GM06990 (cell line): ENCODE results near the gene SMYD1.

Experiments
- DNase-seq: peaks from one replicate; pipeline ENCODE4 v3.0.0-alpha.2; 2011; ENCODE audit not compliant: insufficient read length; ENCODE audit errors: extremely low read depth
- H3K27me3 ChIP-seq: replicated peaks from 2 replicates; pipeline ENCODE4 v1.6.0; 2011; ENCODE audit warnings: low read length; ENCODE audit not compliant: control insufficient read depth, insufficient read depth
- H3K36me3 ChIP-seq: 2 replicates; pipeline ENCODE4 v1.5.1; 2011; ENCODE audit warnings: low read length; ENCODE audit not compliant: control insufficient read depth, insufficient read depth
- H3K4me3 ChIP-seq: replicated peaks from 2 replicates; pipeline ENCODE4 v1.5.1; 2011; ENCODE audit warnings: low read depth, mild to moderate bottlenecking, control low read depth, low read length
- CTCF ChIP-seq: IDR thresholded peaks from 2 replicates; pipeline ENCODE4 v1.5.1; 2011; ENCODE audit warnings: low read length, control low read depth, mild to moderate bottlenecking, inconsistent platforms; ENCODE audit not compliant: insufficient read depth, poor library complexity, severe bottlenecking

The SMYD1 gene

GRCh38 chr2:88110830-88111229, 43.2 kb downstream of the SMYD1 start:
- H3K27me3 ChIP-seq: no peaks in the 10 kb centered on the region; the same call in none of the 2 replicates
- H3K4me3 ChIP-seq: no peak overlapping the region

GRCh38 chr2:88113069-88113468, 45.4 kb downstream of the SMYD1 start:
- no peak overlapping the region for H3K4me3 ChIP-seq
- DNase-seq: no peak
- no peaks in the 10 kb centered on the region; the same call in none of the 2 replicates for H3K27me3 ChIP-seq
- TF ChIP-seq CTCF: no peak
- no peaks in the 10 kb centered on the region for H3K36me3 ChIP-seq

More at GRCh38 chr2:88110830-88111229, 43.2 kb downstream of the SMYD1 start:
- H3K36me3 ChIP-seq: no peaks in the 10 kb centered on the region
- DNase-seq: no peak
- no peak for TF ChIP-seq CTCF

- no peaks in the 10 kb centered on the region; the same call in none of the 2 replicates for H3K27me3 ChIP-seq
- no peak overlapping the region for H3K4me3 ChIP-seq
- DNase-seq: no peak
- TF ChIP-seq CTCF: no peak
- no peaks in the 10 kb centered on the region for H3K36me3 ChIP-seq
Observed at GRCh38 chr2:88114889-88115288, 47.3 kb downstream of the SMYD1 start.

GRCh38 chr2:88115825-88116518, 48.3 kb downstream of the SMYD1 start:
- Histone ChIP-seq H3K4me3 (no peak overlapping the region), H3K27me3 (no peaks in the 10 kb centered on the region; the same call in 1 of the 2 replicates), H3K36me3 (no peaks in the 10 kb centered on the region)
- no peak for DNase-seq
- no peak for TF ChIP-seq CTCF

- no peak for DNase-seq
- TF ChIP-seq CTCF: no peak
- H3K4me3 ChIP-seq: no peak overlapping the region
- H3K36me3 ChIP-seq: no peaks in the 10 kb centered on the region
- no peaks in the 10 kb centered on the region; the same call in 1 of the 2 replicates for H3K27me3 ChIP-seq
Observed at GRCh38 chr2:88116669-88117432, 49.2 kb downstream of the SMYD1 start.
